ENCODE measurements around the gene FOXP2.

Gene FOXP2

GRCh38 chr7:114622221-114622620, 207.6 kb downstream of the FOXP2 start:
- Histone ChIP-seq H3K27ac (ENCODE audit: insufficient read depth, low read depth, low read length, poor library complexity, severe bottlenecking) (no peak overlapping the region), H3K9me3 (ENCODE audit: control insufficient read depth, low read length) (no peaks in the 10 kb centered on the region), H3K4me1 (ENCODE audit: control insufficient read depth, insufficient read depth, low read length) (no peaks in the 10 kb centered on the region), H3K4me3 (ENCODE audit: insufficient read depth, low read depth, low read length) (no peak overlapping the region), H3K27me3 (ENCODE audit: control insufficient read depth, insufficient read depth, low read length, poor library complexity, severe bottlenecking) (no peaks in the 10 kb centered on the region), H3K36me3 (ENCODE audit: control insufficient read depth, insufficient read depth, low read length) (no peaks in the 10 kb centered on the region)
- WGBS, 2 experiments = 91 to 93% methylated on average over 1 of the region's 1 CpG

GRCh38 chr7:114623146-114623545, 208.5 kb downstream of the FOXP2 start:
- no peaks in the 10 kb centered on the region for H3K36me3 ChIP-seq (ENCODE audit: control insufficient read depth, insufficient read depth, low read length)
- no peak overlapping the region for H3K27ac ChIP-seq (ENCODE audit: insufficient read depth, low read depth, low read length, poor library complexity, severe bottlenecking)
- H3K27me3 ChIP-seq (ENCODE audit: control insufficient read depth, insufficient read depth, low read length, poor library complexity, severe bottlenecking) = no peaks in the 10 kb centered on the region
- H3K4me3 ChIP-seq (ENCODE audit: insufficient read depth, low read depth, low read length) = no peak overlapping the region
- WGBS, 2 experiments = 87 to 90% methylated on average over 2 of the region's 2 CpGs
- no peaks in the 10 kb centered on the region for H3K9me3 ChIP-seq (ENCODE audit: control insufficient read depth, low read length)
- no peaks in the 10 kb centered on the region for H3K4me1 ChIP-seq (ENCODE audit: control insufficient read depth, insufficient read depth, low read length)

GRCh38 chr7:114627231-114627630, 212.6 kb downstream of the FOXP2 start:
- H3K36me3 ChIP-seq (ENCODE audit: control insufficient read depth, insufficient read depth, low read length) = no peaks in the 10 kb centered on the region
- H3K4me1 ChIP-seq (ENCODE audit: control insufficient read depth, insufficient read depth, low read length) = peaks cover 3% of the 10 kb centered on the region
- H3K4me3 ChIP-seq (ENCODE audit: insufficient read depth, low read depth, low read length) = no peak overlapping the region
- 94 to 96% methylated on average over 2 of the region's 3 CpGs for WGBS, 2 experiments
- no peaks in the 10 kb centered on the region for H3K9me3 ChIP-seq (ENCODE audit: control insufficient read depth, low read length)
- no peaks in the 10 kb centered on the region for H3K27me3 ChIP-seq (ENCODE audit: control insufficient read depth, insufficient read depth, low read length, poor library complexity, severe bottlenecking)
- H3K27ac ChIP-seq (ENCODE audit: insufficient read depth, low read depth, low read length, poor library complexity, severe bottlenecking) = no peak overlapping the region

GRCh38 chr7:114628362-114628761, 213.7 kb downstream of the FOXP2 start:
- Histone ChIP-seq H3K27me3 (ENCODE audit: control insufficient read depth, insufficient read depth, low read length, poor library complexity, severe bottlenecking) (no peaks in the 10 kb centered on the region), H3K4me3 (ENCODE audit: insufficient read depth, low read depth, low read length) (no peak overlapping the region), H3K4me1 (ENCODE audit: control insufficient read depth, insufficient read depth, low read length) (peaks cover 3% of the 10 kb centered on the region)

GRCh38 chr7:114629762-114630161, 215.1 kb downstream of the FOXP2 start:
- H3K36me3 ChIP-seq (ENCODE audit: control insufficient read depth, insufficient read depth, low read length) = no peaks in the 10 kb centered on the region
- WGBS, 2 experiments = 62 to 77% methylated on average over 3 of the region's 3 CpGs
- no peak overlapping the region for H3K27ac ChIP-seq (ENCODE audit: insufficient read depth, low read depth, low read length, poor library complexity, severe bottlenecking)
- H3K27me3 ChIP-seq (ENCODE audit: control insufficient read depth, insufficient read depth, low read length, poor library complexity, severe bottlenecking) = no peaks in the 10 kb centered on the region
- H3K9me3 ChIP-seq (ENCODE audit: control insufficient read depth, low read length) = no peaks in the 10 kb centered on the region
- H3K4me3 ChIP-seq (ENCODE audit: insufficient read depth, low read depth, low read length) = no peak overlapping the region
- peaks cover 3% of the 10 kb centered on the region for H3K4me1 ChIP-seq (ENCODE audit: control insufficient read depth, insufficient read depth, low read length)

More at GRCh38 chr7:114628362-114628761, 213.7 kb downstream of the FOXP2 start:
- WGBS, 2 experiments = 83 to 90% methylated on average over 1 to 2 of the region's 2 CpGs
- Histone ChIP-seq H3K9me3 (ENCODE audit: control insufficient read depth, low read length) (no peaks in the 10 kb centered on the region), H3K36me3 (ENCODE audit: control insufficient read depth, insufficient read depth, low read length) (no peaks in the 10 kb centered on the region), H3K27ac (ENCODE audit: insufficient read depth, low read depth, low read length, poor library complexity, severe bottlenecking) (no peak overlapping the region)

GRCh38 chr7:114630201-114630990, 215.8 kb downstream of the FOXP2 start:
- peaks cover 3% of the 10 kb centered on the region for H3K4me1 ChIP-seq (ENCODE audit: control insufficient read depth, insufficient read depth, low read length)
- no peak overlapping the region for H3K27ac ChIP-seq (ENCODE audit: insufficient read depth, low read depth, low read length, poor library complexity, severe bottlenecking)
- no peaks in the 10 kb centered on the region for H3K36me3 ChIP-seq (ENCODE audit: control insufficient read depth, insufficient read depth, low read length)
- no peak overlapping the region for H3K4me3 ChIP-seq (ENCODE audit: insufficient read depth, low read depth, low read length)
- H3K9me3 ChIP-seq (ENCODE audit: control insufficient read depth, low read length) = no peaks in the 10 kb centered on the region
- WGBS, 2 experiments = 42 to 58% methylated on average over 5 to 7 of the region's 7 CpGs
- H3K27me3 ChIP-seq (ENCODE audit: control insufficient read depth, insufficient read depth, low read length, poor library complexity, severe bottlenecking) = no peaks in the 10 kb centered on the region

GRCh38 chr7:114631249-114631822, 216.7 kb downstream of the FOXP2 start:
- Histone ChIP-seq H3K36me3 (ENCODE audit: control insufficient read depth, insufficient read depth, low read length) (no peaks in the 10 kb centered on the region), H3K9me3 (ENCODE audit: control insufficient read depth, low read length) (no peaks in the 10 kb centered on the region), H3K4me1 (ENCODE audit: control insufficient read depth, insufficient read depth, low read length) (peaks cover 3% of the 10 kb centered on the region), H3K27ac (ENCODE audit: insufficient read depth, low read depth, low read length, poor library complexity, severe bottlenecking) (no peak overlapping the region), H3K4me3 (ENCODE audit: insufficient read depth, low read depth, low read length) (no peak overlapping the region), H3K27me3 (ENCODE audit: control insufficient read depth, insufficient read depth, low read length, poor library complexity, severe bottlenecking) (no peaks in the 10 kb centered on the region)
- 87 to 88% methylated on average over 3 of the region's 3 CpGs for WGBS, 2 experiments

- 97% methylated on average over 1 of the region's 1 CpG for WGBS, 2 experiments
- H3K4me1 ChIP-seq (ENCODE audit: control insufficient read depth, insufficient read depth, low read length) = no peaks in the 10 kb centered on the region
- H3K9me3 ChIP-seq (ENCODE audit: control insufficient read depth, low read length) = no peaks in the 10 kb centered on the region
- no peak overlapping the region for H3K27ac ChIP-seq (ENCODE audit: insufficient read depth, low read depth, low read length, poor library complexity, severe bottlenecking)
- no peaks in the 10 kb centered on the region for H3K27me3 ChIP-seq (ENCODE audit: control insufficient read depth, insufficient read depth, low read length, poor library complexity, severe bottlenecking)
- H3K36me3 ChIP-seq (ENCODE audit: control insufficient read depth, insufficient read depth, low read length) = no peaks in the 10 kb centered on the region
- H3K4me3 ChIP-seq (ENCODE audit: insufficient read depth, low read depth, low read length) = no peak overlapping the region
These were observed 224.8 kb downstream of the FOXP2 start for GRCh38 chr7:114639451-114639850.

- Histone ChIP-seq H3K4me1 (ENCODE audit: control insufficient read depth, insufficient read depth, low read length) (no peaks in the 10 kb centered on the region), H3K27me3 (ENCODE audit: control insufficient read depth, insufficient read depth, low read length, poor library complexity, severe bottlenecking) (no peaks in the 10 kb centered on the region), H3K36me3 (ENCODE audit: control insufficient read depth, insufficient read depth, low read length) (no peaks in the 10 kb centered on the region), H3K4me3 (ENCODE audit: insufficient read depth, low read depth, low read length) (no peak overlapping the region), H3K27ac (ENCODE audit: insufficient read depth, low read depth, low read length, poor library complexity, severe bottlenecking) (no peak overlapping the region), H3K9me3 (ENCODE audit: control insufficient read depth, low read length) (no peaks in the 10 kb centered on the region)
- WGBS, 2 experiments = 90% methylated on average over 8 of the region's 8 CpGs
These were observed 229.8 kb downstream of the FOXP2 start for GRCh38 chr7:114644455-114644854.

GRCh38 chr7:114645451-114645850, 230.8 kb downstream of the FOXP2 start:
- Histone ChIP-seq H3K4me1 (ENCODE audit: control insufficient read depth, insufficient read depth, low read length) (no peaks in the 10 kb centered on the region), H3K9me3 (ENCODE audit: control insufficient read depth, low read length) (no peaks in the 10 kb centered on the region), H3K27me3 (ENCODE audit: control insufficient read depth, insufficient read depth, low read length, poor library complexity, severe bottlenecking) (no peaks in the 10 kb centered on the region), H3K27ac (ENCODE audit: insufficient read depth, low read depth, low read length, poor library complexity, severe bottlenecking) (no peak overlapping the region), H3K4me3 (ENCODE audit: insufficient read depth, low read depth, low read length) (no peak overlapping the region), H3K36me3 (ENCODE audit: control insufficient read depth, insufficient read depth, low read length) (no peaks in the 10 kb centered on the region)

Data from ectodermal cell (in vitro differentiated cells).